Measurements from ENCODE around the gene MPZL2.

DNA sequence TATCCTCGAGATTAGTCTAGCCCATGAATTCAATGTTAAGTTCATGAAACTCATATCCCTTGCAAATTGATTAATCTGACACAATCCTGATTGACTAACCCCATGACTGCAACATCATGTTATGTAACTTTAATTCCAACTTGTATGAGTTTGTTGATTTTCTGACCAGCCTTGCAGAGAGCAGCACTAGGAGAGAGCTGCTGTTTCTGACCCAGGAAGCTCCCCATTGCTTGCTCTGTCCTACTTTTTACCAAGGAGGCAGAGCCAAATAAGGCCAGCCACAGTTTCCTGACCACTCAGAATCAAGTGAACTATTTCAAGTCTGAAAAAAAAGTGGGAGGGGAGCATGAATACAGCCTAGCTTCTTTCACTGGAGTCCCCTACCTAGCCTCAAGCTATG, 25.2 kb downstream of the MPZL2 start:
- TF ChIP-seq CTCF (IDR thresholded peaks at IDR 0.05; ENCODE audit: control extremely low read depth in 1 of 3, insufficient read depth in 1 of 3, low read depth in 1 of 3, low read length in 3 of 3) = no peak
- no peak for TF ChIP-seq SIN3A (conservative IDR thresholded peaks at IDR 0.05 in 1 of 2, IDR thresholded peaks at IDR 0.05 in 1 of 2; ENCODE audit: low read depth in 1 of 2, low read length in 2 of 2)
- no peak for TF ChIP-seq NANOG (IDR thresholded peaks at IDR 0.05; ENCODE audit: insufficient read depth, low read depth, low read length, poor library complexity, severe bottlenecking)
- TF ChIP-seq CHD2 (IDR thresholded peaks at IDR 0.05; ENCODE audit: low read length) = no peak
- TF ChIP-seq POLR2A (IDR thresholded peaks at IDR 0.05; ENCODE audit: control extremely low read depth in 1 of 2, low read depth in 2 of 2, low read length in 2 of 2) = no peak
- TF ChIP-seq SP1 (IDR thresholded peaks at IDR 0.05; ENCODE audit: low read depth, low read length) = no peak
- no peak for TF ChIP-seq TBP (IDR thresholded peaks at IDR 0.05; ENCODE audit: low read depth, low read length)
- no peak for TF ChIP-seq EZH2 (IDR thresholded peaks at IDR 0.05; ENCODE audit: low read depth, low read length, severe bottlenecking)

All from H1 (cell line).